GM10248 (cell line): ENCODE measurements around the gene IQUB.

ENCODE experiments used
- CTCF ChIA-PET: fragments of 300-600 bp; sonication (Branson Sonifier 250); formaldehyde crosslinking; extraction: SDS; loops from one replicate; lab custom pipeline; 2021; ENCODE audit warnings: antibody characterized with exemption; lab: Yijun Ruan, JAX
- POLR2A ChIA-PET: fragments of 350-650 bp; sonication (Branson Sonifier 250); formaldehyde crosslinking; extraction: SDS; loops from one replicate; lab custom pipeline; 2020; ENCODE audit warnings: antibody characterized with exemption; lab: Yijun Ruan, JAX
- DNase-seq: peaks from one replicate; pipeline ENCODE4 v3.0.0; 2012; ENCODE audit errors: extremely low spot score
- CTCF ChIP-seq: IDR thresholded peaks from 2 replicates; pipeline ENCODE4 v1.5.1; 2012; ENCODE audit warnings: mild to moderate bottlenecking, low read depth; ENCODE audit errors: extremely low read depth, missing control alignments, control extremely low read depth

Gene IQUB

GRCh38 chr7:123548406-123548805, 14.0 kb upstream of the IQUB start:
- CTCF ChIA-PET = interaction anchor here (1.8 to 2.5 kb wide), 3 partner anchors 9 to 54 kb away, joined by 5 to 7 read pairs (median 7); no protein-coding TSS in a partner anchor
- POLR2A ChIA-PET = no interaction called here
- DNase-seq = no peak
- no peak for TF ChIP-seq CTCF

GRCh38 chr7:123539871-123540270, 5.5 kb upstream of the IQUB start:
- POLR2A ChIA-PET = no interaction called here
- no peak for DNase-seq
- CTCF ChIA-PET = interaction anchor here (0.6 to 2.7 kb wide), 6 partner anchors 8 to 47 kb away, joined by 3 to 7 read pairs (median 4); partner anchors contain the start of gene NDUFA5
- no peak for TF ChIP-seq CTCF

GRCh38 chr7:123538897-123539296, 4.5 kb upstream of the IQUB start:
- TF ChIP-seq CTCF = no peak
- DNase-seq = no peak
- POLR2A ChIA-PET = no interaction called here
- CTCF ChIA-PET = interaction anchor here (1.1 to 2.7 kb wide), 5 partner anchors 9 to 46 kb away, joined by 3 to 7 read pairs (median 4); partner anchors contain the start of gene NDUFA5

- no peak for DNase-seq
- ChIA-PET CTCF (interaction anchor here (2.0 to 2.7 kb wide), 2 partner anchors 10 to 20 kb away, joined by 7 read pairs; partner anchors contain the start of gene NDUFA5), POLR2A (no interaction called here)
- no peak for TF ChIP-seq CTCF
Observed at GRCh38 chr7:123538189-123538714, 3.9 kb upstream of the IQUB start.

GRCh38 chr7:123537026-123537642, 2.7 kb upstream of the IQUB start:
- no peak for DNase-seq
- TF ChIP-seq CTCF = peak; percentile 51
- ChIA-PET POLR2A (no interaction called here), CTCF (no interaction called here)

GRCh38 chr7:123535517-123535916, 1.1 kb upstream of the IQUB start:
- ChIA-PET POLR2A (no interaction called here), CTCF (interaction anchor here (1.2 to 2.4 kb wide), 2 partner anchors 14 to 41 kb away, joined by 6 to 8 read pairs; no protein-coding TSS in a partner anchor)
- DNase-seq = no peak
- no peak for TF ChIP-seq CTCF
